Measurements from ENCODE around the gene LRRC8E.

DNA sequence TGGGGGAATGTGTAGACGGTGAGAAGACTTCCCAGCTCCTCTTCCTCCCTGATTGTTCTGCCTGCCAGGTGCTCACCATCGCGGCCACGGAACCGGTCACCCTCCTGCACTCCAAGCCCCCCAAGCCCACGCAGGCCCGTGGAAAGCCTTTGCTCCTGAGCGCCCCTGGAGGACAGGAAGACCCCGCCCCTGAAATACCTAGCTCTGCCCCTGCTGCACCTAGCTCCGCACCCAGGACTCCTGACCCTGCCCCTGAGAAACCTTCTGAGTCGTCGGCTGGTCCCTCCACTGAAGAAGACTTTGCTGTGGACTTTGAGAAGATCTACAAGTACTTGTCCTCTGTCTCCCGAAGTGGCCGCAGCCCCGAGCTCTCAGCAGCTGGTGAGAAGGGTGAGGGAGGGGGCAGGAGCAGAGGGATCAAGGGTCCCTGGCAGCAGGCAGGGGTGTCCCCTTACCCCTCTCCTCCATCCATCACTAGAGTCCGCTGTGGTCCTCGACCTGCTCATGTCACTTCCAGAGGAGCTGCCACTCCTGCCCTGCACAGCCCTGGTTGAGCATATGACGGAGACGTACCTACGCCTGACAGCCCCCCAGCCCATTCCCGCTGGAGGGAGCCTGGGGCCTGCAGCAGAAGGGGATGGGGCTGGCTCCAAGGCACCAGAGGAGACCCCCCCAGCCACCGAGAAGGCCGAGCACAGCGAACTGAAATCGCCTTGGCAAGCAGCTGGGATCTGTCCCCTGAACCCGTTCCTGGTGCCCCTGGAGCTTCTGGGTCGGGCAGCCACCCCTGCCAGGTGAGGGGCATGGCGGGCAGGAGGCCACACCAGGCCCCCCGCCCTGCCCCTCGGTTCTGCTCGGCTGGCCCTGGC, 33.9 kb downstream of the LRRC8E start:
- TF ChIP-seq POLR2A (IDR thresholded peaks at IDR 0.05) = no peak
- TF ChIP-seq, protein P1, sequence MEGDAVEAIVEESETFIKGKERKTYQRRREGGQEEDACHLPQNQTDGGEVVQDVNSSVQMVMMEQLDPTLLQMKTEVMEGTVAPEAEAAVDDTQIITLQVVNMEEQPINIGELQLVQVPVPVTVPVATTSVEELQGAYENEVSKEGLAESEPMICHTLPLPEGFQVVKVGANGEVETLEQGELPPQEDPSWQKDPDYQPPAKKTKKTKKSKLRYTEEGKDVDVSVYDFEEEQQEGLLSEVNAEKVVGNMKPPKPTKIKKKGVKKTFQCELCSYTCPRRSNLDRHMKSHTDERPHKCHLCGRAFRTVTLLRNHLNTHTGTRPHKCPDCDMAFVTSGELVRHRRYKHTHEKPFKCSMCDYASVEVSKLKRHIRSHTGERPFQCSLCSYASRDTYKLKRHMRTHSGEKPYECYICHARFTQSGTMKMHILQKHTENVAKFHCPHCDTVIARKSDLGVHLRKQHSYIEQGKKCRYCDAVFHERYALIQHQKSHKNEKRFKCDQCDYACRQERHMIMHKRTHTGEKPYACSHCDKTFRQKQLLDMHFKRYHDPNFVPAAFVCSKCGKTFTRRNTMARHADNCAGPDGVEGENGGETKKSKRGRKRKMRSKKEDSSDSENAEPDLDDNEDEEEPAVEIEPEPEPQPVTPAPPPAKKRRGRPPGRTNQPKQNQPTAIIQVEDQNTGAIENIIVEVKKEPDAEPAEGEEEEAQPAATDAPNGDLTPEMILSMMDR (IDR thresholded peaks at IDR 0.05) = no peak

All from body of pancreas (tissue), 4 donors.